Suprapubic skin (tissue), 4 donors: Measurements from ENCODE around the gene PADI4.

Experiments used
- EP300 ChIP-seq: sonication (generic); formaldehyde crosslinking; IDR thresholded peaks from one replicate; pipeline ENCODE4 v1.6.1; 2017; ENCODE audit warnings: antibody characterized with exemption
- POLR2A ChIP-seq, 2 donors: fragments of 450-650 bp; IDR thresholded peaks; one replicate each; pipeline ENCODE4 v1.6.1; 2017; ENCODE audit warnings: antibody characterized with exemption in 2 of 2, mild to moderate bottlenecking in 2 of 2, moderate library complexity in 2 of 2
- POLR2AphosphoS5 ChIP-seq, 3 donors: sonication (generic); formaldehyde crosslinking; IDR thresholded peaks; one replicate each; pipeline ENCODE4 v1.6.1; 2017; ENCODE audit warnings: antibody characterized with exemption in 3 of 3
- TF ChIP-seq, protein P1 (sequence below), 2 donors: fragments of 200-600 bp in 1 of 2; fragments of 450-650 bp in 1 of 2; sonication (generic) in 1 of 2; IDR thresholded peaks; one replicate each; pipeline ENCODE4 v1.5.1; 2016 to 2019; ENCODE audit warnings: antibody characterized with exemption in 2 of 2, mild to moderate bottlenecking in 1 of 2, moderate library complexity in 1 of 2

DNA sequence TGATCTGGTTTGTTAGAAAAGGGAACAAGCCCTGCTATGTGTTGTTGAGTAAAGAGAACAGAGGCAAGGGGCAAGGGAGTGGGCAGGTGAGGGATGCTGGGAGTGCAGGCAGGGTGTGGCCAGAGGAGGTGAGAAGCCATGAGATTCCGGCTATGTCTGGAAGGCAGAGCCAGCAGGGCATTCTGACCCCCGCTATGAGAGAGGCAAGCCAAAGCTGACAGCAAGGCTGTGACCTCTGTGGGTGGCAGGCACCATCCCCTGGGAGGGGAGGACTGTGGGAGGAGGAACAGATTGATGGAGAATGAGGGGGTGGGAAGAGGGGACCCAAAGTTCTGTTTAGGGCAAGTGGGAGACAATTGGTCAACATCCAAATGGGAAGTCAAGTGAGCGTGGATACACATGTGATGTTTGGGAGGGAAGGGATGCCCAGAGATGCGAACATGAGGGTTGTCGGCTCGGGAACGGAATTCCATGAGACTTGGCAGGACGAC, 44.5 kb downstream of the PADI4 start:
- TF ChIP-seq, protein P1, sequence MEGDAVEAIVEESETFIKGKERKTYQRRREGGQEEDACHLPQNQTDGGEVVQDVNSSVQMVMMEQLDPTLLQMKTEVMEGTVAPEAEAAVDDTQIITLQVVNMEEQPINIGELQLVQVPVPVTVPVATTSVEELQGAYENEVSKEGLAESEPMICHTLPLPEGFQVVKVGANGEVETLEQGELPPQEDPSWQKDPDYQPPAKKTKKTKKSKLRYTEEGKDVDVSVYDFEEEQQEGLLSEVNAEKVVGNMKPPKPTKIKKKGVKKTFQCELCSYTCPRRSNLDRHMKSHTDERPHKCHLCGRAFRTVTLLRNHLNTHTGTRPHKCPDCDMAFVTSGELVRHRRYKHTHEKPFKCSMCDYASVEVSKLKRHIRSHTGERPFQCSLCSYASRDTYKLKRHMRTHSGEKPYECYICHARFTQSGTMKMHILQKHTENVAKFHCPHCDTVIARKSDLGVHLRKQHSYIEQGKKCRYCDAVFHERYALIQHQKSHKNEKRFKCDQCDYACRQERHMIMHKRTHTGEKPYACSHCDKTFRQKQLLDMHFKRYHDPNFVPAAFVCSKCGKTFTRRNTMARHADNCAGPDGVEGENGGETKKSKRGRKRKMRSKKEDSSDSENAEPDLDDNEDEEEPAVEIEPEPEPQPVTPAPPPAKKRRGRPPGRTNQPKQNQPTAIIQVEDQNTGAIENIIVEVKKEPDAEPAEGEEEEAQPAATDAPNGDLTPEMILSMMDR (IDR thresholded peaks at IDR 0.05), result no peak
- no peak for TF ChIP-seq EP300
- TF ChIP-seq POLR2A (IDR thresholded peaks at IDR 0.05), result no peak
- no peak for TF ChIP-seq POLR2AphosphoS5 (IDR thresholded peaks at IDR 0.05)
